Ovary (tissue), 3 donors: ENCODE measurements around the gene BBLN.

Experiments
- EP300 ChIP-seq: sonication (generic); formaldehyde crosslinking; IDR thresholded peaks from one replicate; pipeline ENCODE4 v1.6.1; 2017; ENCODE audit warnings: antibody characterized with exemption
- POLR2A ChIP-seq: fragments of 450-650 bp; IDR thresholded peaks from one replicate; pipeline ENCODE4 v1.6.1; 2017; ENCODE audit warnings: antibody characterized with exemption, mild to moderate bottlenecking, moderate library complexity
- TF ChIP-seq, protein P1 (sequence below), 3 donors: fragments of 450-650 bp in 2 of 3; fragments of 200-600 bp in 1 of 3; IDR thresholded peaks; one replicate each; pipeline versions ENCODE4 v1.5.1 to v1.8.0; 2016 to 2022; ENCODE audit warnings: antibody characterized with exemption in 3 of 3, mild to moderate bottlenecking in 1 of 3
- donor health status: DM: no; HTN: no; CAD: no.

GRCh38 chr9:128203024-128203706 is 43.1 kb downstream of the BBLN start, which contains the start of gene DNM1:
- TF ChIP-seq, protein P1, sequence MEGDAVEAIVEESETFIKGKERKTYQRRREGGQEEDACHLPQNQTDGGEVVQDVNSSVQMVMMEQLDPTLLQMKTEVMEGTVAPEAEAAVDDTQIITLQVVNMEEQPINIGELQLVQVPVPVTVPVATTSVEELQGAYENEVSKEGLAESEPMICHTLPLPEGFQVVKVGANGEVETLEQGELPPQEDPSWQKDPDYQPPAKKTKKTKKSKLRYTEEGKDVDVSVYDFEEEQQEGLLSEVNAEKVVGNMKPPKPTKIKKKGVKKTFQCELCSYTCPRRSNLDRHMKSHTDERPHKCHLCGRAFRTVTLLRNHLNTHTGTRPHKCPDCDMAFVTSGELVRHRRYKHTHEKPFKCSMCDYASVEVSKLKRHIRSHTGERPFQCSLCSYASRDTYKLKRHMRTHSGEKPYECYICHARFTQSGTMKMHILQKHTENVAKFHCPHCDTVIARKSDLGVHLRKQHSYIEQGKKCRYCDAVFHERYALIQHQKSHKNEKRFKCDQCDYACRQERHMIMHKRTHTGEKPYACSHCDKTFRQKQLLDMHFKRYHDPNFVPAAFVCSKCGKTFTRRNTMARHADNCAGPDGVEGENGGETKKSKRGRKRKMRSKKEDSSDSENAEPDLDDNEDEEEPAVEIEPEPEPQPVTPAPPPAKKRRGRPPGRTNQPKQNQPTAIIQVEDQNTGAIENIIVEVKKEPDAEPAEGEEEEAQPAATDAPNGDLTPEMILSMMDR (IDR thresholded peaks at IDR 0.05) = peak; percentile 88 to 96 (median 94)
- TF ChIP-seq POLR2A (no peak), EP300 (no peak)
